Endodermal cell (in vitro differentiated cells): Measurements from ENCODE around the gene KRTAP9-6. TPM values are rescaled to one million over a fixed set of nuclear protein-coding genes. Genes with fewer than 3 reads are reported as not detected.

ENCODE experiments used
- DNase-seq: peaks from one replicate; pipeline ENCODE4 v3.0.0-alpha.2; 2017
- H3K27ac ChIP-seq: 2 replicates; pipeline ENCODE4 v1.5.1; 2013; ENCODE audit warnings: mild to moderate bottlenecking, low read depth, low read length, moderate library complexity
- H3K27me3 ChIP-seq: 2 replicates; pipeline ENCODE4 v1.6.1; 2013; ENCODE audit warnings: mild to moderate bottlenecking, low read length, moderate library complexity; ENCODE audit not compliant: insufficient read depth, control insufficient read depth, poor library complexity, severe bottlenecking
- H3K36me3 ChIP-seq: 2 replicates; pipeline ENCODE4 v1.7.0; 2013; ENCODE audit warnings: mild to moderate bottlenecking, low read length, moderate library complexity; ENCODE audit not compliant: control insufficient read depth, insufficient read depth
- H3K4me1 ChIP-seq: one replicate; pipeline ENCODE4 v1.7.0; 2013; ENCODE audit warnings: low read length; ENCODE audit not compliant: control insufficient read depth, insufficient read depth
- H3K4me3 ChIP-seq: 2 replicates; pipeline ENCODE4 v1.5.1; 2013; ENCODE audit warnings: mild to moderate bottlenecking, low read length, moderate library complexity
- H3K9ac ChIP-seq: 2 replicates; pipeline ENCODE4 v1.6.1; 2013; ENCODE audit warnings: mild to moderate bottlenecking, low read length, moderate library complexity; ENCODE audit not compliant: poor library complexity, severe bottlenecking; ENCODE audit errors: extremely low read depth
- H3K9me3 ChIP-seq: 2 replicates; pipeline ENCODE4 v1.6.1; 2013; ENCODE audit warnings: mild to moderate bottlenecking, low read length, moderate library complexity; ENCODE audit not compliant: control insufficient read depth
- H3K27ac Mint-ChIP-seq: 2 replicates; pipeline ENCODE4 v1.8.0; 2020; ENCODE audit warnings: mixed read lengths
- H3K27me3 Mint-ChIP-seq: 2 replicates; pipeline ENCODE4 v1.8.0; 2021; ENCODE audit warnings: mild to moderate bottlenecking, mixed read lengths; ENCODE audit not compliant: insufficient read depth
- H3K36me3 Mint-ChIP-seq: 2 replicates; pipeline ENCODE4 v1.8.0; 2020; ENCODE audit warnings: low read depth, mixed read lengths
- H3K4me1 Mint-ChIP-seq: 2 replicates; pipeline ENCODE4 v1.8.0; 2020; ENCODE audit warnings: mixed read lengths
- H3K4me3 Mint-ChIP-seq: 2 replicates; pipeline ENCODE4 v1.8.0; 2020; ENCODE audit warnings: mild to moderate bottlenecking, moderate library complexity, mixed read lengths
- H3K9me3 Mint-ChIP-seq: 2 replicates; pipeline ENCODE4 v1.8.0; 2020; ENCODE audit warnings: mild to moderate bottlenecking, mixed read lengths
- WGBS, 2 experiments: methylation state at CpG; one replicate each; pipeline versions ENCODE4 v1.1.5 to v1.1.7; 2013; ENCODE audit warnings: missing lambda C conversion rate in 2 of 2, mixed read lengths in 1 of 2; ENCODE audit not compliant: insufficient coverage in 1 of 2, insufficient read length in 1 of 2; 5-methylcytosine and 5-hydroxymethylcytosine counted together
- total RNA-seq, 2 donors: library from RNA; stranded (reverse); fragmentation: NEBNext Ultra II Directional in 1 of 2; extraction: Animal tissue kit (Norgen Biotek cat#: 25700) in 1 of 2; gene quantifications; 2 replicates in 1 of 2; 3 replicates in 1 of 2; pipeline ENCODE4 v1.2.1, GENCODE V29; 2021
- TF ChIP-seq, protein P1 (sequence below): fragments of 200-600 bp; sonication (generic); conservative IDR thresholded peaks from 2 replicates; pipeline ENCODE4 v1.5.0; 2021; ENCODE audit warnings: antibody characterized with exemption, mild to moderate bottlenecking

The KRTAP9-6 gene
- total RNA-seq, 2 donors from 2014 or later: not detected

DNA sequence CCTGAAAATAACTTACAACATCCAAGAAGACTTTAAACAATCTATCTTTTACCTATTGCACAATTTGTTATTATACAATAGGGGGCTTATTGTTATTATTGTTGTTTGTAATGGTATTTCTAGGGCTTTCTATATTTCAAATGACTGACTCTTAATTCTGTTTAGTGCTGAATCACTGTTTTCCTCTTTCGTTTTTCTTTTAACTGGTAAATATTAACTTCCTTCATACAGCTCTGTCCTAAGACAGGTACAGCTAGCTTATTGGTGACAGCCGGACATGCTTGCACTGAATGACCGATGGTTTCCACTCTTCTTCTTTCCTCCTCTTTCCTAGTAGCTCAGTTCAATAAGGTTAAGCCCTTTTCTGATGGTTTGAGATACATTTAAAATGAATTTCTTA lies 21.9 kb downstream of the KRTAP9-6 start:
- H3K36me3 ChIP-seq: no peaks in the 10 kb centered on the region
- no peak overlapping the region for H3K4me3 ChIP-seq
- H3K27me3 ChIP-seq: no peaks in the 10 kb centered on the region
- no peaks in the 10 kb centered on the region for H3K9me3 ChIP-seq
- 83 to 90% methylated on average over 1 to 3 of the region's 3 CpGs for WGBS, 2 experiments
- H3K36me3 Mint-ChIP-seq: no peaks in the 10 kb centered on the region
- no peak overlapping the region for H3K27ac Mint-ChIP-seq
- H3K27ac ChIP-seq: no peak overlapping the region
- no peak overlapping the region for H3K9ac ChIP-seq
- H3K4me1 Mint-ChIP-seq: peaks cover 5% of the 10 kb centered on the region
- H3K4me1 ChIP-seq: no peaks in the 10 kb centered on the region
- no peaks in the 10 kb centered on the region for H3K9me3 Mint-ChIP-seq
- no peak for DNase-seq
- H3K4me3 Mint-ChIP-seq: no peak overlapping the region
- TF ChIP-seq, protein P1, sequence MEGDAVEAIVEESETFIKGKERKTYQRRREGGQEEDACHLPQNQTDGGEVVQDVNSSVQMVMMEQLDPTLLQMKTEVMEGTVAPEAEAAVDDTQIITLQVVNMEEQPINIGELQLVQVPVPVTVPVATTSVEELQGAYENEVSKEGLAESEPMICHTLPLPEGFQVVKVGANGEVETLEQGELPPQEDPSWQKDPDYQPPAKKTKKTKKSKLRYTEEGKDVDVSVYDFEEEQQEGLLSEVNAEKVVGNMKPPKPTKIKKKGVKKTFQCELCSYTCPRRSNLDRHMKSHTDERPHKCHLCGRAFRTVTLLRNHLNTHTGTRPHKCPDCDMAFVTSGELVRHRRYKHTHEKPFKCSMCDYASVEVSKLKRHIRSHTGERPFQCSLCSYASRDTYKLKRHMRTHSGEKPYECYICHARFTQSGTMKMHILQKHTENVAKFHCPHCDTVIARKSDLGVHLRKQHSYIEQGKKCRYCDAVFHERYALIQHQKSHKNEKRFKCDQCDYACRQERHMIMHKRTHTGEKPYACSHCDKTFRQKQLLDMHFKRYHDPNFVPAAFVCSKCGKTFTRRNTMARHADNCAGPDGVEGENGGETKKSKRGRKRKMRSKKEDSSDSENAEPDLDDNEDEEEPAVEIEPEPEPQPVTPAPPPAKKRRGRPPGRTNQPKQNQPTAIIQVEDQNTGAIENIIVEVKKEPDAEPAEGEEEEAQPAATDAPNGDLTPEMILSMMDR: no peak
- H3K27me3 Mint-ChIP-seq: no peaks in the 10 kb centered on the region

DNA sequence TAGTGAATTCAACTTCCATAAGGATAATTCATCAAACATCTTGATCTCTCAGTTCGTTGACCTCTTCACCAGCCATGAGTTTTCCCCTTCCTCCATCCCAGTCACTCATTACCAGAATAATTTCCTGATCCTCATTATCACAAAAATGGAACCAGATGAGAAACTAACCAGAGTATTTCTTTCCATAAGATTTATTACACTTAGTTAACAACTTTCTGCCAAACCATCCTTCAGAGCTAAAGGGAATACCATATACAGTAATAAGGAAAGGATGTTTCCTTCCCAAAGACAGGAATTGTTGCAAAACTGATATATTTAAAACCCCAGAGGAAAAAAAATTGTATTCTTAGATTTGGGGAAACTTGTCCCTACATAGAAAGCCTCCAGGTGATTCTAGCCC lies 28.8 kb downstream of the KRTAP9-6 start:
- Histone ChIP-seq H3K9me3 (no peaks in the 10 kb centered on the region), H3K27ac (no peak overlapping the region), H3K9ac (no peak overlapping the region), H3K27me3 (no peaks in the 10 kb centered on the region), H3K4me3 (no peak overlapping the region), H3K4me1 (no peaks in the 10 kb centered on the region), H3K36me3 (no peaks in the 10 kb centered on the region)
- Mint-ChIP-seq H3K4me1 (no peaks in the 10 kb centered on the region), H3K36me3 (no peaks in the 10 kb centered on the region), H3K27ac (no peak overlapping the region), H3K27me3 (no peaks in the 10 kb centered on the region), H3K9me3 (no peaks in the 10 kb centered on the region), H3K4me3 (no peak overlapping the region)
- 96 to 100% methylated on average over 1 of the region's 1 CpG for WGBS, 2 experiments
- no peak for DNase-seq
- TF ChIP-seq, protein P1: no peak

DNA sequence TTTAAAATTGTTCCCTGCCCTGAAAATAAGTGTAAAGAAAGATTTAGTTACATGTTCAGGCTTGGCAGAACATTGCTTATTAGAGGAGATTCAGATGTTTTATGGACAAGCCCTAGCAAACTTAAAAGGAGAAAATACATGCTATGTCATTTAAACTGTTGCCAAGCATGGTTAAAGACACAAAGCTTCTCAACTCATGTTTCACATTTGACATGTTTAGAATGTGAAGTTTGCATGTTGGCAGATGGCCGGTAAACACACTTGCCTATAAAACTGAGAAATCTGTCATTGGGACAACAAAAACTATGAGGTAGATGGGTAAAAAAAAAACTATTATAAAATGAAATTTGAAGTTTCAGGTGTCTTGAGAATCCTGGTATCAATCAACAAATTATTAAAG lies 31.7 kb downstream of the KRTAP9-6 start:
- Histone ChIP-seq H3K4me3 (no peak overlapping the region), H3K36me3 (no peaks in the 10 kb centered on the region), H3K27ac (no peak overlapping the region), H3K9me3 (no peaks in the 10 kb centered on the region), H3K27me3 (no peaks in the 10 kb centered on the region), H3K9ac (no peak overlapping the region), H3K4me1 (no peaks in the 10 kb centered on the region)
- Mint-ChIP-seq H3K4me1 (no peaks in the 10 kb centered on the region), H3K4me3 (no peak overlapping the region), H3K27me3 (no peaks in the 10 kb centered on the region), H3K36me3 (no peaks in the 10 kb centered on the region), H3K27ac (no peak overlapping the region), H3K9me3 (no peaks in the 10 kb centered on the region)
- TF ChIP-seq, protein P1: no peak
- 83 to 90% methylated on average over 1 of the region's 1 CpG for WGBS, 2 experiments
- DNase-seq: no peak
